ENCODE results near the gene ERCC6L2.

- no peak for TF ChIP-seq EZH2 (IDR thresholded peaks at IDR 0.05)
- no peak for TF ChIP-seq POLR2AphosphoS5 (IDR thresholded peaks at IDR 0.05; ENCODE audit: borderline replicate concordance, low read depth, low read length)
- TF ChIP-seq FOXP2 (optimal IDR thresholded peaks at IDR 0.05; ENCODE audit: control extremely low read depth, extremely low read length, insufficient read depth), result no peak
Observed at GRCh38 chr9:95910770-95911340, 35.4 kb downstream of the ERCC6L2 start.
